ENCODE data around the gene ADGRE2. TPM values are rescaled to one million over a fixed set of nuclear protein-coding genes. Genes with fewer than 3 reads are reported as not detected.
"Not testable (repeated sequence)": the region's sequence is repeated elsewhere in the genome, so short reads cannot be mapped to it uniquely, and the experiment has no call there.

ADGRE2 gene
- total RNA-seq, 2 experiments from 2014 or later = 0.48 to 0.73 TPM

GRCh38 chr19:14772995-14773394, 5.4 kb downstream of the ADGRE2 start:
- peaks cover 10% of the 10 kb centered on the region for H3K4me1 Mint-ChIP-seq
- no peaks in the 10 kb centered on the region for H3K9me3 Mint-ChIP-seq
- DNase-seq = no peak
- H3K27me3 Mint-ChIP-seq = peaks cover 14% of the 10 kb centered on the region
- POLR2A ChIA-PET = no interaction called here
- no peaks in the 10 kb centered on the region for H3K36me3 Mint-ChIP-seq (ENCODE audit: low read depth)
- CTCF ChIA-PET = no interaction called here
- no peak overlapping the region for H3K4me3 Mint-ChIP-seq
- no peak overlapping the region for H3K27ac Mint-ChIP-seq

DNA sequence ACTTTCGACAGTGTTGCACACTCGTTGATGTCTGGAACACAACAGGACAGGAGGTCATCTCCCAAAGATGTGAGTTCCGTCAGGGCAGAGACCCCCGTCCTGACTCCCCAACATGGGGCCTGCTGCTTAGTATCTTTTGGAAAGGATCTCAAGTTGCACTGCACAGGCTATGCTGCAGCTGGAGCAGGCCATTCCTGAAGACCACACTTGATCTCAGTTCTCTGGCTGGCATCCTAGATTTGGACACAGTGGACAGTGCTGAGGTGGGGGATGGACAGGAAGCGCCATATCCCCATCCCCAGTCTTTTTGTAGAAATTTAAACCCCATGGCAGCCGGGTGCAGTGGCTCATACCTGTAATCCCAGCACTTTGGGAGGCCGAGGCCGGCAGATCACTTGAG, 5.9 kb downstream of the ADGRE2 start:
- Mint-ChIP-seq H3K4me3 (no peak overlapping the region), H3K36me3 (ENCODE audit: low read depth) (no peaks in the 10 kb centered on the region), H3K9me3 (no peaks in the 10 kb centered on the region), H3K27me3 (peaks cover 11% of the 10 kb centered on the region), H3K27ac (no peak overlapping the region), H3K4me1 (peaks cover 10% of the 10 kb centered on the region)
- no peak for DNase-seq
- ChIA-PET POLR2A (no interaction called here), CTCF (no interaction called here)

GRCh38 chr19:14770944-14771839, 7.2 kb downstream of the ADGRE2 start:
- H3K36me3 Mint-ChIP-seq (ENCODE audit: low read depth) = no peaks in the 10 kb centered on the region
- no peak for DNase-seq
- peaks cover 5% of the 10 kb centered on the region for H3K4me1 Mint-ChIP-seq
- ChIA-PET POLR2A (no interaction called here), CTCF (no interaction called here)
- no peak overlapping the region for H3K27ac Mint-ChIP-seq
- H3K4me3 Mint-ChIP-seq = no peak overlapping the region
- peaks cover 5% of the 10 kb centered on the region for H3K27me3 Mint-ChIP-seq
- no peaks in the 10 kb centered on the region for H3K9me3 Mint-ChIP-seq

GRCh38 chr19:14770136-14770535, 8.2 kb downstream of the ADGRE2 start:
- H3K9me3 Mint-ChIP-seq = no peaks in the 10 kb centered on the region
- CTCF ChIA-PET = interaction anchor here (0.6 kb wide), 1 partner anchor 255 kb away, joined by 4 read pairs; no protein-coding TSS in a partner anchor
- POLR2A ChIA-PET = no interaction called here
- H3K36me3 Mint-ChIP-seq (ENCODE audit: low read depth) = no peaks in the 10 kb centered on the region
- no peak overlapping the region for H3K27ac Mint-ChIP-seq
- no peaks in the 10 kb centered on the region for H3K4me1 Mint-ChIP-seq
- DNase-seq = no peak
- H3K4me3 Mint-ChIP-seq = no peak overlapping the region
- no peaks in the 10 kb centered on the region for H3K27me3 Mint-ChIP-seq

DNA sequence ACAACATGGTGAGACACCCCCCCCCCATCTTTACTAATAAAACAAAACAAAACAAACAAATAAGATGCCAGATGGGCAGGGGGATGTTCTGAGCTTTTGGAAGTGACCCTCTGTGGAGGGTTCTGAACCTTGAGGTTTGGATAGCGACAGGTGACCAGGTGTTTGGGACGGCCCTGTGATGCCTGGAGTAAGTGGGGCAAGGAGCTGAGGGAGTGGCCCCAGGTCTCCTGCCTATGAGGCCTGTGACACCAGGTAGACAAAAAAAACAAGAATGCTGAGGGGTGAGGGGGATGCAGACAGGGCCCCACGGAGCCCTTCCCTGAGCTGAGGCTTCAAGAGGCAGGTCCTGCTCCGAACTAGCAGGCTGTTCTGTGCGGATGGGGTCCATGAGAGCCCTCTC, 9.2 kb downstream of the ADGRE2 start:
- no peak overlapping the region for H3K4me3 Mint-ChIP-seq
- no peaks in the 10 kb centered on the region for H3K9me3 Mint-ChIP-seq
- ChIA-PET CTCF (no interaction called here), POLR2A (no interaction called here)
- DNase-seq = no peak
- H3K36me3 Mint-ChIP-seq (ENCODE audit: low read depth) = no peaks in the 10 kb centered on the region
- no peaks in the 10 kb centered on the region for H3K4me1 Mint-ChIP-seq
- no peaks in the 10 kb centered on the region for H3K27me3 Mint-ChIP-seq
- H3K27ac Mint-ChIP-seq = no peak overlapping the region

GRCh38 chr19:14768001-14768400, 10.4 kb downstream of the ADGRE2 start:
- DNase-seq = no peak
- ChIA-PET CTCF (no interaction called here), POLR2A (no interaction called here)
- Mint-ChIP-seq H3K9me3 (no peaks in the 10 kb centered on the region), H3K27me3 (no peaks in the 10 kb centered on the region), H3K27ac (no peak overlapping the region), H3K4me3 (no peak overlapping the region), H3K36me3 (ENCODE audit: low read depth) (no peaks in the 10 kb centered on the region), H3K4me1 (no peaks in the 10 kb centered on the region)

GRCh38 chr19:14767466-14767971, 10.8 kb downstream of the ADGRE2 start:
- DNase-seq = no peak
- POLR2A ChIA-PET = no interaction called here
- H3K36me3 Mint-ChIP-seq (ENCODE audit: low read depth) = no peaks in the 10 kb centered on the region

DNA sequence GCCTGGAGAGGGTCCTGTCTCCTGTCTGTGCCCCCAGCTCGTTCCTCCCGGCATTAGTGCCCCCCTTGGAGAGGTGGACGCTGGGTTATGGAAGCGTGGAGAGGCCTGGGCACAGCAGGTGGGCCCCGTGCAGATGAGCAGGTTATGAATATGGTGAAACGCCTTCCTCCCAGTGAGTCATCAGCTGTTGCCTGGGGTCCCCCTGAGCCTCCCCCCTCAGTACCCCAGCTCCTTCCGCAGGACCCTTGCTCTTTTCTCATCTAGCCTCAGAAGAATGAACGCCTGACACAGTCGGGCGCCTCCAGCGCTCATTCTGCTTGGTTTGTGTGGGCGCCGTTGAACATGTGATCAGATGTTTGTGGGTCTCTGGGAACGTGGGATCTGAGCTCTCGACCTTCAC, 12.5 kb downstream of the ADGRE2 start:
- CTCF ChIA-PET; H3K27me3 Mint-ChIP-seq; H3K4me3 Mint-ChIP-seq; H3K36me3 Mint-ChIP-seq (ENCODE audit: low read depth); H3K4me1 Mint-ChIP-seq; H3K27ac Mint-ChIP-seq; H3K9me3 Mint-ChIP-seq; POLR2A ChIA-PET; DNase-seq: not testable (repeated sequence)

More at GRCh38 chr19:14767466-14767971, 10.8 kb downstream of the ADGRE2 start:
- CTCF ChIA-PET = no interaction called here
- Mint-ChIP-seq H3K27ac (no peak overlapping the region), H3K4me1 (no peaks in the 10 kb centered on the region), H3K27me3 (no peaks in the 10 kb centered on the region), H3K9me3 (no peaks in the 10 kb centered on the region), H3K4me3 (no peak overlapping the region)

DNA sequence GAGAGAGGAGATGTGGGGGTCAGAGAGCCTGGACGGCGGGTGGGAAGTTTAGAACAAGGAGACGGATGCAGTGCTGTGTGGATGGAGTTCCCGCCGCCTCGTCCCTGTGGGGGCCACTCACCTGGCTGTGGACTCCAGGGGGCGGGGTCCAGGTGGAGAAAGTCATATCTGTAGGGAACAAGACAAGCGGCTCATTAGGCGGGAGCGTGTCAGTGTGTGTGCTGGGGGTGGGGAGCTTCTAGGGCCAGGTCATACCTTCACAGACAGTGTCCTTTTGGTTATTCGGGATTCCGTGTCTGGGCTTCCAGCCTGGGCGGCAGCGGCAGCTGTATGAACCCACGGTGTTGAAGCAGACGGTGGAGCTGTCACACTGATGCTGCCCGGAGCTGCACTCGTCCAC, 13.0 kb downstream of the ADGRE2 start:
- CTCF ChIA-PET; H3K27ac Mint-ChIP-seq; DNase-seq; POLR2A ChIA-PET; H3K4me3 Mint-ChIP-seq; H3K27me3 Mint-ChIP-seq; H3K4me1 Mint-ChIP-seq; H3K9me3 Mint-ChIP-seq; H3K36me3 Mint-ChIP-seq (ENCODE audit: low read depth): not testable (repeated sequence)

DNA sequence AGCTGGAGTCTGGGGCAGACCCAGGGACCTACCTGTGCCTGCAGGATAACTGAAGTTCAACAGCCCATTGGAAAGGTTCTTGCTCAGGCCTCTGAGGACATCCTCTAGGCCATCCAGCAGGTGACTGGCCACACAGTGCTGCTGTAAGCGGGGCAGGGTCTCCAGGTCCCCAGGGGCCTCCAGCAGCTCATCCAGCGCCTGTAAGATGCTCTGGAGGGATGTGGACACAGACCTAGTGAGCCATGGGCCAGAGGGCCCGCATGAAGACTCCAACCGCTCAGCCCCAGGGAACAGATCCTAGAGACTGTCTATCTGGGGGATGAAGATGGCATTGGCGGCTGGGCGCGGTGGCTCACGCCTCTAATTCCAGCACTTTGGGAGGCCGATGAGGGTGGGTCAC, 14.0 kb downstream of the ADGRE2 start:
- Mint-ChIP-seq H3K9me3 (no peaks in the 10 kb centered on the region), H3K27ac (no peak overlapping the region), H3K4me1 (no peaks in the 10 kb centered on the region), H3K27me3 (no peaks in the 10 kb centered on the region), H3K36me3 (ENCODE audit: low read depth) (no peaks in the 10 kb centered on the region), H3K4me3 (no peak overlapping the region)
- DNase-seq = no peak
- POLR2A ChIA-PET = no interaction called here
- CTCF ChIA-PET = no interaction called here

DNA sequence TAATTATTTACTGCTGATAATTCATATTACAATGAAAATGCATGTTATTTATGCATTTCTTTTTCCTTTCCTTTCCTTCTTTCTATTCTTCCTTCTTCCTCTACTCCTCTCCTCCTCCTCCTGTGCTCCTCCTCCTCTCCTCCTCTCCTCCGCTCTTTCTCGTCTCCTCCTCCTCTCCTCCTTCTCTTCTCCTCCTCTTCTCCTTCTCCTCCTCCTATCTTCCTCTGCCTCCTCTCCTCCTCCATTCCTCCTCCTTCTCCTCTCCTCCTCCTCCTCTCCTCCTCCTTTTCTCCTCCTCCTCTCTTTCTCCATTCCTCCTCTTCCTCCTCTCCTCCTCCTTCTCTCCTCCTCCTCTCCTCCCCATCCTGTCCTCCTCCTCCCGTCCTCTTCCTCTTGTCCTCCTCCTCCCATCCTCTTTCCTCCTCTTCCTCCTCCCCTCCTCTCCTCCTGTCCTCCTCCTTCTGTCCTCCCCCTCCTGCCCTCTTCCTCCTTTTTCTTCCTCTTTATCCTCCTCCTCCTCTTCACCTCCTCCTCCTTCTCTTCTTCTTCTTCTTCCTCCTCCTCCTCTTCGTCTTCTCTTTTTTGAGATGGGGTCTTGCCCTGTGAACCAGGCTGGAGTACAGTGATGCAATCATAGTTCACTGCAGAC, 14.7 kb downstream of the ADGRE2 start:
- H3K4me1 Mint-ChIP-seq = no peaks in the 10 kb centered on the region
- no peak overlapping the region for H3K27ac Mint-ChIP-seq
- H3K27me3 Mint-ChIP-seq = no peaks in the 10 kb centered on the region
- no peaks in the 10 kb centered on the region for H3K9me3 Mint-ChIP-seq
- no peaks in the 10 kb centered on the region for H3K36me3 Mint-ChIP-seq (ENCODE audit: low read depth)
- CTCF ChIA-PET = no interaction called here
- DNase-seq = no peak
- H3K4me3 Mint-ChIP-seq = no peak overlapping the region
- POLR2A ChIA-PET = no interaction called here

DNA sequence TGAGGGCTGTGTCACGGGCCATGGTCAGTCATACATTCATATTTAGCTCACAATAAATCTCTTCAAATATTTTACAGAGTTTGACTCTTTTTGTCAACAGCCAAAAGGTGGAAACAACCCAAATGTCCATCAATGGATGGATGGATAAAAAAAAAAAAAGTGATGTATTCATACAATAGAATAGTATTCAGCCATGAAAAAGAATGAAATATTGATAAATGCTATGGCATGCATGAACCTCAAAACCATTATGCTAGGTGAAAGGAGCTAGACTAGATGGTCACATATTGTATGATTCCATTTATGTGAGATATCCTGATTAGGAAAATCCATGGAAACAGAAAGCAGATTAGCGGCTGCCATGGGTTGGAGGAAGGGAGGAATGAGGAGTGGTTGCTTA, 16.2 kb downstream of the ADGRE2 start:
- Mint-ChIP-seq H3K9me3 (no peaks in the 10 kb centered on the region), H3K27ac (no peak overlapping the region), H3K27me3 (no peaks in the 10 kb centered on the region), H3K4me1 (no peaks in the 10 kb centered on the region), H3K4me3 (no peak overlapping the region), H3K36me3 (ENCODE audit: low read depth) (no peaks in the 10 kb centered on the region)
- CTCF ChIA-PET = no interaction called here
- POLR2A ChIA-PET = no interaction called here
- DNase-seq = no peak

DNA sequence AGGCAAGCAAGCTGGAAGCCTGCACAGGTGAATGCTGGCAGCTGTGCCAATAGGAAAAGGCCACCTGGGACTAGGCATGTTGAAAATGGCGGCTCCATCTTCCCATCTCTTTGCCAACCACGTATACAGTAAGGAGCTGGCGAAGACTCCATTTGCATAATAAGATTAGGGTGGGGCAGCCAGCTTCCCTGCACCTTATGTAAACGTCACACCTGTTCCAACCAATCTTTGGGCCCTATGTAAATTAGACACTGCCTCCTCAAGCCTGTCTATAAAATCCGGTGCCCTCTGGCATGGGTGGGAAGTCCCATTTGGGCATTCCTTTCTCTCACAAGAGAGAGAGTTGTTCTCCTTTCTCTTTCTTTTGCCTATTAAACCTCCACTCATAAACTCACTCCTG, 16.8 kb downstream of the ADGRE2 start:
- Mint-ChIP-seq H3K27ac (no peak overlapping the region), H3K36me3 (ENCODE audit: low read depth) (no peaks in the 10 kb centered on the region), H3K27me3 (no peaks in the 10 kb centered on the region), H3K9me3 (no peaks in the 10 kb centered on the region), H3K4me3 (no peak overlapping the region), H3K4me1 (no peaks in the 10 kb centered on the region)
- CTCF ChIA-PET = no interaction called here
- DNase-seq = no peak
- POLR2A ChIA-PET = interaction anchor here (0.6 kb wide), 1 partner anchor 13 kb away, joined by 3 read pairs; no protein-coding TSS in a partner anchor

GRCh38 chr19:14758816-14759215, 19.5 kb downstream of the ADGRE2 start:
- Mint-ChIP-seq H3K4me3 (no peak overlapping the region), H3K27ac (no peak overlapping the region), H3K9me3 (no peaks in the 10 kb centered on the region), H3K36me3 (ENCODE audit: low read depth) (no peaks in the 10 kb centered on the region), H3K4me1 (no peaks in the 10 kb centered on the region), H3K27me3 (no peaks in the 10 kb centered on the region)
- no peak for DNase-seq
- ChIA-PET CTCF (interaction anchor here (0.6 kb wide), 1 partner anchor 339 kb away, joined by 3 read pairs; no protein-coding TSS in a partner anchor), POLR2A (no interaction called here)
